Eye (tissue), 1 donor: Measurements from ENCODE around the gene SPACA6.

Experiments
- DNase-seq: peaks from one replicate; pipeline ENCODE4 v3.0.0-alpha.2; 2015

The SPACA6 gene

DNA sequence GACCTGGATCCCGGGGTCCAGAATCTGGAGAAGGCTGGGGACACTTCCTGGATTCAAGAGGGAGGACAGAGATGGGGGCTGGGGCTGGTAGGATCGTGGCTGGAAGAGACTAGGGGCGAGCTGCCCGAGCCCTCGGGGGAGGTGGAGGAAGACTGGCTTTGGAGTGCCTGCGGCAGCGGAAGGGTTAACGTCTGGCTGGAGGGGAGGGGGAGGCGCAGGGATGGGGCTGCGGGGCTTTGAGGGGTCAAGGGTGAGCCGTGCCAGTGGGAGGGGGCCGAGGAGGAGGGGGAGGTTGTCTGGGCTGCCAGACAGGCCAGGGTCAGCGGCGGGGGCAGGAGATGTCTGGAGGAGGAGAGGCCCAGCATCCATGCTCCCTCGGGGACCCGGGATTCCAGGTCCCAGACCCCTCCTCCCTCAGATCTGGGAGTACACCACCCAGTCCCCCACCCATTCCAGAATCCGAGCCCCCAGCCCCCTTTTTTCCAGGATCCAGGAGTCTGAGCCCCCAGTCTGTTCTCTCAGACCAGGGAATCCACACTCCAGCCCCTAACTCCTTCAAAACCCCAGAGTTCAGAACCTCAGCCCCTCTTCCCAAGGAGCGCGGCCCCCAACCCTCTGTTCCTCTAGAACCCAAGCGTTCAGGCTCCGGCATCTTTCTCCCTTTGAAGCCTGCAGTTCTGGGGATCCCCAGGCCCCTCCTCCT lies 3.2 kb upstream of the SPACA6 start:
- DNase-seq, result peak; percentile 94

DNA sequence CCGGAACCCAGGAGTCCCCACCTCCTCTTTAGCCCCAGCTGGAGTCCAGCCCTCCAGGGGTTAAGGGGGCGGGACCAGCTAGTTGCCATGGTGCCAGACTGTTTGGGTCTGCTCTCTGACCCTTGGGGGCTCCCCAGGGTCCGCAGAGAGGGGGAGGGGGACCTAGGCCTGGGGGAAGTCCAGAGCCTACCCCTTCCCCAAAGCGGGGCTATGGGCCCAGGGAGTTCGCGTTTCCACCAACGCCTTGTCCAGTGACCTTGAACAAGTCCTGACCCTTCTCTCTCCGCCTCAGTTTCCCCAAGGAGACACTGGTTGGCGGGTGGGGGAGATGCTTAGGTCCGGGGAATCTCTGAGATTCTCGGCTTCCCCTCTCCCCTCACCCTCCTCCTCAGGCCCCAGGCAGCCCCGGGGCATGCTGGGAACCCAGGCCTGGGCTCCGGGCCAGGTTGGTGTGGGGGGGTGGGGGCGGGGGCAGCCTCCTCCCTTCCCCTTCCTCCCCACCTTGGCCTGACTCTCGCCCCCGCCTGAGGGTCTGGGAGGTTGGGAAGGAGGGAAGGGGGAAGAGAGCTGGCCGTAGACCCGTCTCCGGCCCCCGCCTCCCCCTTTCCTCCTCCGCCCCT lies 2.6 kb upstream of the SPACA6 start:
- peak; percentile 96 for DNase-seq

DNA sequence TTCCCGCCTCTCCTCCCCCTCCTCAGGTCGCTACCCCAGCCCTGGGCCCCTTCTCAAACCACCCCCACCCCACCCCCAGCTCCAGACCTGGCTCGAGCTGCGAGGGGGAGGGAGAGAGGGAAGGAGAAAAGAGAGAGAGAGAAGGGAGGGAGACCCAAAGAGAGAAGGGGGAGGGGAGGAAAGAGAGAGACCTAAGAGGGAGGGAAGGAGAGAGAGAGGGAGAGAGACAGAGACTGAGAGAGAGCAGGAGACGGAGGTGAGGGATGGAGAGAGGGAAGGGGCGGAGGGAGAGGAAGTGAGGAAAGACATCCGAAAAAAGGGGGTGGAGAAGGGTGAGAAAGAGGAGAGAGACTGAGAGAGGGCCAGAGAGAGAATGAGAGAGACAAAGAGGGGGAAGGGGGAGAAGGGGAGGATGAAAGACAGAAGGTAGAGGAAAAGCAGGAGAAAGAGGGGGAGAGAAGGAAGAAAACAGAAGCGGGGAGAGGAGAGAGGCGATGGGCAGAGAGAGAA lies 2.0 kb upstream of the SPACA6 start:
- DNase-seq, result no peak

DNA sequence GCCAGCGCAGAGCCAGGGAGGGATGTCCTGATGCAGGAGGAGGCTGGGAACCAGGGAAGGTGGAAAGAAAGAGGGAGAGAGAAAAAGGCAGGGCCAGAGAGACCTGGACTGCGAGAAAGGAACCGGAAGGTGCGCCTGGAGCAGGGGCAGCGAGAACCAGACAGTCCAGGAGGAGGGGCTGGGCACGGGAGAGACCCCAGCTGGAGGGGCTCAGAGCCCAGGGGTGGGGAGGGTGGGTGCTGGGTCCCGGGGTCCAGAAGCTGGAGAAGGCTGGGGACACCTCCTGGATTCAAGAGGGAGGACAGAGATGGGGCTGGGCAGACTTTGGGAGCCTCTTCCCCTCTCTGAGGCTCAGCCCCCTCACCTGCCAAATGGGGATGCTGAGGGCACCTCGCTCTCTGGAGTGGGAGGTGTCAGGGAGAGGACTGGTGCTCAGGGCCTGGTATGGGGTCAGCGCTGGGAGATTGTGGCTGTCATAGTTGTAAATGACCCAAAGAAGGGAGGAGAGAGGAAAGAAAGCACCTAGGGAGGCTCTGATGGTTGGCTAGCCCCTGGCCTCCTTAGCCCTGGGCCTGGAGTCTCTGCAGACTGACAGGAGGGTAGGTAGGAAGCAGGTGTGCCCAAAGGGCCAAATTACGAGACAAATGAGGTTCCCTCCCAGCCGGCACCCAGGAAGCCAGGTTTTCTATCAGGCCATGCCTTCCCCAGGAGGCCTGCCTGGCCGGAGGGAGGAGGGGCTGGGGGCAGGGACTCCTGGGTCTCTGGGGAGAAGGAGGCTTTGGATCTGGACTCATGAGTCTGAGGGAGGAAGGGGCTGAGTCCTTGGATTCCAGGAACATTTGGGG lies 1.3 kb upstream of the SPACA6 start:
- no peak for DNase-seq

DNA sequence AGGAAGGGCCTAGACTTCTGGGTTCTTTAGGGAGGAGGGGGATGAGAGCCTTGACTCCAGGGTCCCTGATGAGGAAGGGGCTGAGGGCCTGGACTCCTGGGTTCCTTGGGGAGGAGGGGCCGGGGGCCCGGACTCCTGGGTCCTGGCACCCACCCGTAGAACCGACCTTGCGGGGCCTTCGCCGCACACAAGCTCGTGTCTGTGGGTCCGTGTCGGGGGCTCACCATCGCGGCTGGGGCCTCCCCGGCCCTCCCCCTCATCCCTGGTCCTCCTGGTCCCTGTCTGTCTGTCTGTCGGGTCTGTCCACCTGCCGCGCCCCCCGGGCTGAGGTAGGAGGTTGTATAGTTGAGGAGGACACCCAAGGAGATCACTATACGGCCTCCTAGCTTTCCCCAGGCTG lies 662 bp upstream of the SPACA6 start:
- no peak for DNase-seq

DNA sequence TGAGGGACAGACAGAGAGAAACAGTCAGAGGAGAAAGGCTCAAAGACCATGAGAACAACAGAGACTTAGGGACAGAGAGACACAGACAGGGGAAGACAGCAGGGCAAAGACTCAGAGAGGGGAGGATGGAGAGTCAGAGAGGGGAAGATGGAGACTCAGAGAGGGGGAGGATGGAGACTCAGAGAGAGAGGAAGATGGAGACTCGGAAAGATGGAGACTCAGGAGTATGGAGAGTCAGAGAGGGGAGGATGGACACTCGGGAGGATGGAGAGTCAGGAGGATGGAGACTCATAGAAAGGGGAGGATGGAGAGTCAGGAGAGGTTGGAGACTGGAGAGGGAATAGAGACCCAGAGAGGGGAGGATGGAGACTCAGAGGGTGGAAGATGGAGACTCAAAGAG lies 689 bp downstream of the SPACA6 start:
- DNase-seq, result no peak

DNA sequence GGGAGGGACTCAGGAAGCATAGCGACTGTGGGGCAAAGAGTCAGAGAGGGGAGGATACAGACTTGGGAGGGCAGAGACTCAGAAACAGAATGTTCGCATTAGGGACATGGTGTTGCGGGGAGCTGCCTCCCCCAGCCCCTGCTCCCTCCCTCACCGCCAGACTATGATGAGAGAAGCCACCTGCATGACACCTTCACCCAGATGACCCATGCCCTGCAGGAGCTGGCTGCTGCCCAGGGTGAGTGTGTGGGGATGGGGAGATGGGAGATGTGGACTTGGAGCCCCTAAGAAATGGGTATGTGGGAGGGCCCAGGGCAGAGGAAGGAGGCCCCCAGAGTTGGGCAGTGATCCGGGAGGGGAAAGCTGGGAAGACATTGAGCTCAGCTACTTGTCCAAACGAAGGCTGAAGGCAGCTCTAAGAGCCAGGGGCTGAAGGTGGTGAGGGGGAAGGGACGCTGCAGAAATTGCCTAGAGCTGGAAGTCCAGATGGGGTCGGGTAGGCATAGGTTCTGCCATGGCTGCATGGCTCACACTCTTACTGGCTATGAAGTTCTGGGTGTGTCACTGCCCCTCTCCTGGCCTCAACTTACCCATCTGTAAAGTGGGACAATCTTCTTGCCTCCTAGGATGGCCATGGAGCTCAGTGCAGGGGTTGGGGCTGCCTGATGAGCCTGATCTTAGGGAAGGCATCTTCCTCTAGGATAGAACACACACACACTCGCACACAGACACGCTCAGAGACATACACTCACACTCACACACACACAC lies 1.4 kb downstream of the SPACA6 start:
- DNase-seq, result no peak

DNA sequence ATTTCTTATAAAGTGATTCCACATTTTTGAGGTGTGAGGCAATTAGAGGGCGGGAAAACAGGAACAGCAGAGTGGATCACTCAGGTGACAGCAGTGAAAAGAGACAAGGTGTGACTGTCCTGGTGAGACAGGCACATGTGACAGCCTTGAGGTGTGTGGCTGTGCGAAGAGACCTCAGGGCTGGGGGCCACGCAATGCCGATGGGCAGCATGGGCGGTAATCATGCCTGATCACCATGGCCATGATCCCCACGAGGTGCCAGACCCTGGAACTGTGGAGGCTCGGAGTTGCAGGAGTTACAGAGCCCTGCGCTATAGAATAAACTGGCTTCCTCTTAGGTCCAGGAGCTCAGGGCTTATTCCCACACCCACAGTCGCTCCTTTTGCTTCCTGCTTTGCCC lies 2.0 kb downstream of the SPACA6 start:
- no peak for DNase-seq

DNA sequence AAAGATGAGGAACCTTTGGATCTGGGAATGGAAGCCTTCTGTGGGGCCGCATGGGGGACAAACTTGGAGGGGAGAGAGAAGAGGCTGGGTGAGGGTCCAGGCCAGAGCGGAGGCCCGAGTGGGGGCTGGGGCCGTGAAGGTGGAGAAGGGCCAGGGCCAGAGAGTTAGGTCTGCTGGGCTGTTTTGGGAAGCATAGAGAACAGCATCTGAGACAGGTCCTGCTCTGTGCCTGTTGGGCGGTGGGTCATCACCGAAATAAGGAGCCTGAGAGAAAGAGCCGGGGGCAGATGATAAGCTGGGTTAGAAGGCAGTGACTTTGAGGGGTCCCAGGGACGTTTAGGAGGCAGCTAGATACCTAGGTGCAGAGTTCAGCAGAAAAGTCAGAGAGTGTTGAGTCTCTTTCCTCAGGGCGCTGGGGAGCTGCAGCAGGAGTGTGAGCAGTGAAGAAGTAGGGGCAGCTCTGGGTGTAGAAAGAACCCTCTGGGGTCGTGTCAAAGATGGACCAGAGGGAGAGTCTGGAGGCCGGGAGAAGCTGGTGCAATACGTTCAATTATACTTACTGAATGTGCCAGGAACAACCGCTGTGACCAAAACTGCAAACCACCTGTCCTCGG lies 2.7 kb downstream of the SPACA6 start:
- no peak for DNase-seq

DNA sequence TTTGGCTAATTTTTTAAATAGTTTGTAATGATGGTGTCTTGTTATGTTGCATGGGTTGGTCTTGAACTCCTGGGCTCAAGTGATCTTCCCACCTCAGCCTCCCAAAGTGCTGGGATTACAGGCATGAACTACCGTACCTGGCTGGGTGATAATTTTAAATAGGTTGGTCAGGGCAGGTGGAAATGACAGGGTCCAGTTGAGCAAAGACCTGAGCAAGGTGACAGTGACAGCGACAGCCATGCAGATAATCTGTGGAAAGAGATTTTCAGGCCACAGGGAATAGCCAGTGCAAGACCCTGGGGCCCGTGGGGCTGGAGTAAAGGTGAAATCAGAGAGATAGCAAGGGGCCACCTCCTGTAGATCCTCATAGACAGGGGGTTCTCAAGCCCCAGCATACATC lies 3.5 kb downstream of the SPACA6 start:
- no peak for DNase-seq

DNA sequence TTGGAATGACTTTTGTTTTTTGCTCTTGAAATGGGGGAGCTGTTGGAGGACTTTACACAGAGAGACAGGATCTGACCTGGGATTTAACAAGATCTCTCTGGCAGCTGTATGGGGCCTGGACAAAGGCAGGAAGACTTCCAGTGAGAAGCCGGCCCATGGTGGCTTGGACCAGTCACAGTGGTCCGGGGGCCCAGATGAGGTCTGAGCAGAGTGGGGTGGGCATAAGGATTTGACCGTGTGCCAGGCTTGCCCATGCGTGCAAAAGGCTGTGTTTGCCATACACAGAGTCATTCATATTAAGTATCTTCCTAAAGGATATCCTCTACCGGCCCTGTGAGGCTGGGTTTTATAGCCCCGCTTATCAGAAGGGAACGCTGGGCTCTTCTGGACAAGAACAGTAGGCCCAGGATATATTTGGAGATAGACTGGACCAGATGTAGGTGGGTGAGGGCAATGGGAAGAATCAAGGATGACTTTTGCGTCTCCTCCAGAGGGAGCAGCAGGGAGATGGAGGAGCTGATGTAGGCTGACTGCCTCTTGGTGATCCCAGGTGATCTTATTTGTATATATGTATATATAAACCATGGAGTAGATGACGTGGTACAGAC lies 4.1 kb downstream of the SPACA6 start:
- DNase-seq, result no peak

DNA sequence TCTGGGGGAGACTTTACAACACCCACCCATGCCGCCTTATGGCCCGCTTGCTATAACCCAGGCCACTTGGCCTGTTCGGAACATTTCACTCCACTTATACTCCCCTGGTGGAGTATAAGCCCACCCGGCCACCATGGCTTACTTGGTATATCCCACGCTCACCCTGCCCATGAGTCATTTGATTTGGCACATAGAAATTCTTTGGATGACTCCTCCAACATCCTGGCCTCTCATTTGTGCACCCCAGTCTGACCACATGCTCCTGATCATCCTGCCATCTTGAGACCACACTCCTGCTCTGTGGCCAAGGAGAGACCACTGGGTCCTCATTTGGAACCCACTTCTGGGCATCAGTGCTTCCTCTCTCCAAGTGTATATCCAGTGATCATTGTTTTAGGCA lies 5.2 kb downstream of the SPACA6 start:
- no peak for DNase-seq

DNA sequence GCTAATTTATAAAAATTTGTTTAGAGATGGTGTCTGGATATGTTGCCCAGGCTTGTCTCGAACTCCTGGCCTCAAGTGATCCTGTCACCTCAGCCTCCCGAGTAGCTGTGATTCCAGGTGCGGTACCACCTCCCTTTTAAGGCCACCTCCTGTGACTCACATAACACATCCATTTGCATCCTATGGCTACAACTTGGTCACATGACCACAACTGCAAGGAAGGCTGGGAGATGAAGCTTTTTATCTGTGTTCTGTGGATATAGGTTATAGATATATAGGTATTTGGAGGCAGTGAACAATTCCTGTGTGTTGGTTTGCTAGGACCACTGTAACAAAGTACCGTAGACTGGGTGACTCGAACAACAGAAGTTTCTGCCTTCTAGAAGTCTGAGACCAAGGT lies 6.0 kb downstream of the SPACA6 start:
- DNase-seq, result no peak

DNA sequence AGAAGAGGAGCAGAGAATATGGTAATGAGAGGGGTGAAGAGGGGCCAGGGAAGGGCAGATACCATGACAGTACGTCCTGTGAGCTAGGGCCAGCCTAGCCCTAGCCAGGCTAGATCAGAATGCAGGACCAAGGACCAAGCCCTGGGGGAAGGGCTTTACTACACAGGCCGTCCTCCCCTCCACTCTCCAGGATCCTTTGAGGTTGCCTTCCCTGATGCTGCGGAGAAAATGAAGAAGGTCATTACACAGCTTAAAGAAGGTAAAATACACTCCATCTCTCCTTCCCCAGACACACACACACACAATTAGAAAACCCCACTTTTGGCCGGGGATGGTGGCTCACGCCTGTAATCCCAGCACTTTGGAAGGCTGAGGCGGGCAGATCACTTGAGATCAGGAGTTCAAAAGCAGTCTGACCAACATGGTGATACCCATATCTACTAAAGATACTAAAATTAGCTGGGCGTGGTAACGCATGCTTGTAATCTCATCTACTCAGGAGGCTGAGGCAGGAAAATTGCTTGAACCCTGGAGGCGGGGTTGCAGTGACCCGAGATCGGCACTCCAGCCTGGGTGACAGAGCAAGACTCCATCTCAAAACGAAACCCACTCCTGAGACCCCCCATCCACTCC lies 8.5 kb downstream of the SPACA6 start:
- no peak for DNase-seq

DNA sequence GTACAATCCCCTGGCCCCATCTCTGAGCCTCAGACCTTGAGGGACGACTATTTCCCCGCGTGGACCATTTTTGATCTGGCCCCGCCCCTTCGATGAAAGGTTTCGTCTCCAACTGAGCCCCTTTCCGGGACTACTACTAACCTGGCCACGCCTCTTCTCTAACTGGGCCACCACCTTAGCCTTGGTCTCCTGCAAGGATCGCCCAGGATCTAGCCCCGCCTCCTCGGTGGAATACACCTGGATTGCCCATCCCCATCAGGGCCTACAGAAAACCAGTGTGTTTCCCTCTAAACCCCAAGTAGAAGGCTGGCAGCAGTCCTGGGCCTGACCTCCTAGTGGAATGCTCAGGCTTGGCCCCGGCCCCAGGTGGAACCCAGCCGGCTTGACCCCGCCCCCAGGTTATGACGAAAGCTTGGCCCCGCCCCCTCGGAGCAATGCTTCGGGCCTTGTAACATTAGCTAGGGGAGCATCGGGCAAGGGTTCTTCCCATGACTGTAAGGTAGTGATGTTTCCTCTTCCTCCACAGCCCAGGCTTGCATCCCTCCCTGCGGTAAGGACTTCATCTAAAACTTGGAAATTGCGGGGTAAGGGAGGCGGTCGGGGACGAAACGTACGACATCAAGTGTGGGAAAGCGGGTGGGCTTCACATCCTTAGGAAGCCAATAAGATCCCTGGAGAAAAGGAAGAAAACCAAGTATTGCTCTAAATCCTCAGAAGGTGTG lies 9.1 kb downstream of the SPACA6 start:
- peak; percentile 67 for DNase-seq

DNA sequence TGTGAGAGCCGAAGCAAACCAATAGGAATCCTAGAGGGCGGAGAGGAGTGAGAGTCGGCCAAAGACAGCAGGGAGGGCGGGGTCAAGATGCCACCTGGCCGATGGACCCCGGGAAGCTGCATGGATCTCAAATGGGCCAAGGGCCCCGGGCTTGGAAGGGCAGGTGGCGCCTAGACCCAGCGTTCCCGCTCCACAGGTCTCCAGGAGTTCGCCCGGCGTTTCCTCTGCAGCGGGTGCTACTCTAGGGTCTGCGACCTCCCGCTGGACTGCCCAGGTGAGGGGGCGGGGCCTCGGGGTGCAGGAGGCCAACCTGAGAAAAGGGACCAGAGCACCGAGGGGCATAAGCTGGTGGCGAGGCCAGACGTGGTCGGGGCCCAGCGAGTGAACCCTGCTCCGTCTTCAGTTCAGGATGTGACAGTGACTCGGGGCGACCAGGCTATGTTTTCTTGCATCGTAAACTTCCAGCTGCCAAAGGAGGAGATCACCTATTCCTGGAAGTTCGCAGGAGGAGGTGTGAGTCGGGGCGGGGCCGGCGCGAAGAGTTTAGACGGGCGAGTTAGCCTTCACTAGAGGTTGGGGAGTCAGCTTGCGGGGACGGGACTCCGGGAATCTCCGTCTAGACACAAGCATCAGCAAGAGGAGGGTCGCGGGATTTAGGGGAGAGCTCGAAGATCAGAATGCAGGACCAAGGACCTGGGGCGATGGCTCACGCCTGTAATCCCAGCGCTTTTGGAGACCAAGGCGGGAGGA lies 9.9 kb downstream of the SPACA6 start:
- no peak for DNase-seq

DNA sequence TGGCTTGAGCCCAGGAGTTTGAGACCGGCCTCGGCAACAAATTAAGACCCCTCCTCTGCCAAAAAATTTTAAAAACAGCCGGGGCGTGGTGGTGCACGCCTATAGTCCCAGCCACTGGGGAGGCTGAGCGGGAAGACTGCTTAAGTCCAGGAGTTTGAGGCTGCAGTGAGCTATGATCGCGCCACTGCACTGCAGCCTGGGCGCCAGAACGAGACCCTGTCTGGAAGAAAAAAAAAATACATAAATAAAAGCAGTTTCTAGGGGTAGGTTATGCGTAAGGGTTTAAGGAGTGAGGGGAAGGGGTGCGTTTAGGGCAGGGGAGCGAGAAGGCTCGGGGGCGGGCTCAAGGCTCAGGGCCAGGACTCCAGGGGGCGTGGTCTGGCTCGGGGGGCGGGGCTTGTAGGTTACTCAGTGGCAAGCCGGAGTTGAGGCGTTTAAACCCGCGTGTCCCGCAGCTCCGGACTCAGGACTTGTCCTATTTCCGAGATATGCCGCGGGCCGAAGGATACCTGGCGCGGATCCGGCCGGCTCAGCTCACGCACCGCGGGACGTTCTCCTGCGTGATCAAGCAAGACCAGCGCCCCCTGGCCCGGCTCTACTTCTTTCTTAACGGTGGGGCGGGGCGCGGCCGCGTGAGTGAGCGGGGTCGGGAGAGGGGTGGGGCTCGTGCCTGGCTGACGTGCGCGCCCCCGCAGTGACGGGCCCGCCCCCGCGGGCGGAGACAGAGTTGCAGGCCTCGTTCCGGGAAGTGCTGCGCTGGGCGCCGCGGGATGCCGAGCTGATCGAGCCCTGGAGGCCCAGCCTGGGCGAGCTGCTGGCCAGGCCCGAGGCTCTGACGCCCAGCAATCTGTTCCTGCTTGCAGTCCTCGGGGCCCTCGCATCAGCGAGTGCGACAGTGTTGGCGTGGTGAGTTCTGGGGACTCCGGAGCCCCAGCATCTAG lies 10.7 kb downstream of the SPACA6 start:
- DNase-seq, result peak; percentile 98

DNA sequence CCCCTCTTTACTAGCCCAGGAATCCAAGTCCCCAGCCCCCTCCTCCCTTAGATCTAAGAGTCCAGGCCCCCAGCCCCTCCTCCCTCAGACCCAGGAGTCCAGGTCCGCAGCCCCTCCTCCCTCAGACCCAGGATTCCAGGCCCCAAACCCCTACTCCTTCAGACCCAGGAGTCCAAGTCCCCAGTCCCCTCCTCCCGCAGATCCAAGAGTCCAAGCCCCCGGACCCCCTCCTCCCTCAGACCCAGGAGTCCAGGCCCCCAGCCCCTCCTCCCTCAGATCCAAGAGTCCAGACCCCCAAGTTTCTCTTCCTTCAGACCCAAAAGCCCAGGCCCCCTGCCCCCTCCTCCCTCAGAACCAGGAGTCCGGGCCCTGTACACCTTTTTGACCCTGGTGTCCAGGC lies 11.5 kb downstream of the SPACA6 start:
- DNase-seq, result no peak

DNA sequence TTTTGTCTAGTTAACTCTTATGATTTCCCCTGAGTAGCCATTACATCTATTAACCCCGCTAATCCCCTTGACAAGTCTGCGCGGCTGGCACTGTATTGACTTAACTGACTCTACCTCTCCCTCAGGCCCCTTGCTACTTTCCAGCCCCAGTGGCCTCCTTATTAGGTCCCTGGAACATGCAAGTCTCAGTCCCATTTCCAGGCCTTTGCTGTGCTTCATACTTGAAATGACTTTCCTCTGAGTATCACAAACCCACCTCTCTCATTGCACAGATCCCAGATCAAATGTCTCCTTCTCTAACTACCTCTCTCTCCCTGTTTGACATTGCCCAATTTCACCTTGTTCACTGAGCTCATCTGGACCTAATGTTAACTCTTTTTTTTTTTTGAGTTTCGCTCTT lies 13.2 kb downstream of the SPACA6 start:
- no peak for DNase-seq
